ENCODE results near the gene GNGT2. TPM values are rescaled to one million over a fixed set of nuclear protein-coding genes. Genes with fewer than 3 reads are reported as not detected.

GNGT2 gene
- polyA plus RNA-seq, 3 donors = 16.0 to 25.1 (median 16.7) TPM

GRCh38 chr17:49226771-49227435 lies 16.5 kb upstream of the GNGT2 start:
- intact Hi-C loops (cut with micrococcal nuclease) = loop anchor here (1.0 to 5.0 kb wide), 3 partner anchors 46 to 65 kb away; no protein-coding TSS in a partner anchor
- peaks cover 47 to 65% of the 10 kb centered on the region in 2 donors for H3K4me1 ChIP-seq (ENCODE audit: control insufficient read depth in 1 of 2, insufficient read depth in 2 of 2, low read length in 2 of 2)
- H2AFZ ChIP-seq (ENCODE audit: insufficient read depth, low read depth, low read length, poor library complexity, severe bottlenecking) = no peak overlapping the region
- H3K4me2 ChIP-seq (replicated peaks; ENCODE audit: extremely low read depth, low read length, poor library complexity, severe bottlenecking) = no peak overlapping the region
- Mint-ChIP-seq H3K36me3 (peaks cover 26 to 30% of the 10 kb centered on the region in 2 donors), H3K9me3 (peaks cover 0 to 13% (median 7%) of the 10 kb centered on the region in 7 donors), H3K4me1 (peaks cover 61% of the 10 kb centered on the region), H3K27ac (peak overlapping the region in 2 of 7 donors; percentile 30 to 39), H3K27me3 (ENCODE audit: low read depth in 3 of 3) (peaks cover 53 to 86% (median 67%) of the 10 kb centered on the region in 3 donors), H3K4me3 (peak overlapping the region in 1 of 2 donors; percentile 7)
- no peak for DNase-seq
- TF ChIP-seq CTCF (IDR thresholded peaks at IDR 0.05) = no peak
- H3K4me3 ChIP-seq (replicated peaks in 1 of 3; ENCODE audit: low read depth in 2 of 3, low read length in 3 of 3) = no peak overlapping the region
- H4K20me1 ChIP-seq (ENCODE audit: insufficient read depth, low read length) = peaks cover 18% of the 10 kb centered on the region
- H3K9me3 ChIP-seq (replicated peaks in 1 of 2; ENCODE audit: control insufficient read depth in 1 of 2, insufficient read depth in 1 of 2, low read length in 2 of 2) = peaks cover 0 to 5% of the 10 kb centered on the region in 2 donors
- 73% methylated on average over 3 of the region's 3 CpGs for WGBS (ENCODE audit: insufficient coverage)
- no peaks in the 10 kb centered on the region for H3K79me2 ChIP-seq (ENCODE audit: insufficient read depth, low read length)
- H3K36me3 ChIP-seq (replicated peaks in 1 of 2; ENCODE audit: control insufficient read depth in 1 of 2, insufficient read depth in 2 of 2, low read length in 2 of 2) = peaks cover 11 to 12% of the 10 kb centered on the region in 2 donors
- peaks cover 21 to 63% of the 10 kb centered on the region in 2 donors for H3K27me3 ChIP-seq (ENCODE audit: control insufficient read depth in 2 of 2, insufficient read depth in 2 of 2, low read length in 2 of 2)
- H3K9ac ChIP-seq (ENCODE audit: insufficient read depth, low read length, poor library complexity, severe bottlenecking) = no peak overlapping the region
- no peak overlapping the region for H3K27ac ChIP-seq (ENCODE audit: low read depth in 1 of 2, low read length in 2 of 2)

GRCh38 chr17:49225554-49226236 lies 15.3 kb upstream of the GNGT2 start:
- no peak overlapping the region for H3K27ac ChIP-seq (ENCODE audit: low read depth in 1 of 2, low read length in 2 of 2)
- peaks cover 21 to 53% of the 10 kb centered on the region in 2 donors for H3K27me3 ChIP-seq (ENCODE audit: control insufficient read depth in 2 of 2, insufficient read depth in 2 of 2, low read length in 2 of 2)
- no peaks in the 10 kb centered on the region for H3K79me2 ChIP-seq (ENCODE audit: insufficient read depth, low read length)
- intact Hi-C loops (cut with micrococcal nuclease) = loop anchor here (2.0 to 5.0 kb wide), 2 partner anchors 45 to 67 kb away; no protein-coding TSS in a partner anchor
- peaks cover 18% of the 10 kb centered on the region for H4K20me1 ChIP-seq (ENCODE audit: insufficient read depth, low read length)
- H3K4me3 ChIP-seq (replicated peaks in 1 of 3; ENCODE audit: low read depth in 2 of 3, low read length in 3 of 3) = no peak overlapping the region
- peak overlapping the region; percentile 76 for H3K4me2 ChIP-seq (replicated peaks; ENCODE audit: extremely low read depth, low read length, poor library complexity, severe bottlenecking)
- H3K4me1 ChIP-seq (ENCODE audit: control insufficient read depth in 1 of 2, insufficient read depth in 2 of 2, low read length in 2 of 2) = peaks cover 39 to 60% of the 10 kb centered on the region in 2 donors
- peaks cover 53% of the 10 kb centered on the region for H3K4me1 Mint-ChIP-seq
- H3K27ac Mint-ChIP-seq = no peak overlapping the region
- H3K9me3 ChIP-seq (replicated peaks in 1 of 2; ENCODE audit: control insufficient read depth in 1 of 2, insufficient read depth in 1 of 2, low read length in 2 of 2) = peaks cover 0 to 5% of the 10 kb centered on the region in 2 donors
- H3K9me3 Mint-ChIP-seq = peaks cover 0 to 13% (median 7%) of the 10 kb centered on the region in 7 donors
- peaks cover 50 to 79% (median 60%) of the 10 kb centered on the region in 3 donors for H3K27me3 Mint-ChIP-seq (ENCODE audit: low read depth in 3 of 3)
- H3K36me3 Mint-ChIP-seq = peaks cover 32% of the 10 kb centered on the region in 2 donors
- no peak for DNase-seq
- peak overlapping the region in 1 of 2 donors; percentile 92 for H3K4me3 Mint-ChIP-seq
- no peak overlapping the region for H3K9ac ChIP-seq (ENCODE audit: insufficient read depth, low read length, poor library complexity, severe bottlenecking)
- TF ChIP-seq CTCF (IDR thresholded peaks at IDR 0.05) = no peak
- no peak overlapping the region for H2AFZ ChIP-seq (ENCODE audit: insufficient read depth, low read depth, low read length, poor library complexity, severe bottlenecking)
- H3K36me3 ChIP-seq (replicated peaks in 1 of 2; ENCODE audit: control insufficient read depth in 1 of 2, insufficient read depth in 2 of 2, low read length in 2 of 2) = peaks cover 13 to 19% of the 10 kb centered on the region in 2 donors
- WGBS (ENCODE audit: insufficient coverage) = 95% methylated on average over 4 of the region's 8 CpGs
